ENCODE data around the gene RASSF1. TPM values are rescaled to one million over a fixed set of nuclear protein-coding genes. Genes with fewer than 3 reads are reported as not detected.
A peak's percentile ranks its signal among the peaks of the same experiment; 100 is the strongest.

Gene RASSF1
- total and polyA plus RNA-seq, 10 of the 15 experiments (the other 5 are each of a cell fraction or from before 2014, with no cell fraction given), result 4.4 to 59.6 (median 37.2) TPM

DNA sequence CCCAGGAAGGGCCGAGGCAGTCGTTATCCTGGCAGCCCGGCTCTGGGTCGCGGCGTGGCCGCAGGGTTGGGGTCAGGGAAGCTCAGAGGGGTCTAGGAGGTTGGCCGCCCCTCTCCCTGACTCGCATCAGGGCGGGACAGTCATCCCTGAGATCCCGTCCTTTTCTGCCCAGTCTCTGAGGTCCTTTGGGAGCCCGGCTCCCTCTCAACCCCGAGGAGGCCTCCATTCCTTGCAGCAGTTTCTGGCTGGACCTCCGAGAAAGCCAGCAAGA, 18.6 kb downstream of the RASSF1 start:
- Histone ChIP-seq H3K9me3 (replicated peaks; ENCODE audit: control insufficient read depth, insufficient read depth, low read length) (no peaks in the 10 kb centered on the region), H3K27ac (ENCODE audit: control insufficient read depth, insufficient read depth) (peak overlapping the region; percentile 8; the same call in 1 of the 2 replicates), H3K4me2 (ENCODE audit: control insufficient read depth, insufficient read depth) (peak overlapping the region; percentile 64), H2AFZ (ENCODE audit: control insufficient read depth, low read depth, low read length) (peak overlapping the region; percentile 92), H3K36me3 (ENCODE audit: control insufficient read depth in 2 of 2, insufficient read depth in 2 of 2, low read length in 1 of 2) (peaks cover 2 to 4% of the 10 kb centered on the region in 2 experiments; a peak in 2 of 4 replicates), H3K4me1 (ENCODE audit: control insufficient read depth, insufficient read depth, low read length) (peaks cover 17% of the 10 kb centered on the region), H3K4me3 (peak overlapping the region; percentile 70), H3K9ac (ENCODE audit: control insufficient read depth, insufficient read depth, low read length) (peak overlapping the region; percentile 20; the same call in 1 of the 2 replicates), H3K27me3 (replicated peaks in 1 of 2; ENCODE audit: control insufficient read depth in 2 of 2, insufficient read depth in 2 of 2, low read length in 1 of 2) (no peaks in the 10 kb centered on the region), H3K79me2 (ENCODE audit: control insufficient read depth, insufficient read depth, low read length) (peaks cover 10% of the 10 kb centered on the region), H4K20me1 (ENCODE audit: control insufficient read depth, insufficient read depth) (no peaks in the 10 kb centered on the region)
- ChIA-PET CTCF (interaction anchor here (0.7 to 5.1 kb wide), 5 partner anchors 14 to 96 kb away, joined by 3 to 72 read pairs (median 3); partner anchors contain the start of genes HYAL3, NAA80 and RASSF1), POLR2A (interaction anchor here (1.2 to 2.0 kb wide), 3 partner anchors 12 to 23 kb away, joined by 3 to 12 read pairs (median 8); partner anchors contain the start of genes HYAL3 and NAA80), RAD21 (ENCODE audit: unreplicated experiment) (interaction anchor here (1.0 to 1.2 kb wide), 2 partner anchors 15 to 30 kb away, joined by 3 read pairs; partner anchors contain the start of gene IFRD2), SMC1A (ENCODE audit: uncharacterized antibody, unreplicated experiment) (interaction anchor here (1.2 kb wide), 1 partner anchor 15 kb away, joined by 3 read pairs; no protein-coding TSS in a partner anchor)
- in situ Hi-C loops (cut with MboI), result no loop called here
- intact Hi-C loops (cut with micrococcal nuclease; ENCODE audit: unreplicated experiment), result no loop called here
- DNase-seq (ENCODE audit: low read depth, low spot score) (no peak), ATAC-seq (no peak), FAIRE-seq (no peak)
- TF ChIP-seq POLR2AphosphoS5 (IDR thresholded peaks at IDR 0.05; ENCODE audit: low read length), result no peak
- TF ChIP-seq SMARCA5 (IDR thresholded peaks at IDR 0.05), result 0 out of 2 replicates have a peak, but pooled peaks have one; percentile 13
- WGBS (ENCODE audit: insufficient coverage, insufficient replicate concordance, low lambda C conversion rate, missing lambda C conversion rate), result 81% methylated on average over 11 of the region's 14 CpGs
- BruUV-seq (replicated peaks), result no TSS peak

DNA sequence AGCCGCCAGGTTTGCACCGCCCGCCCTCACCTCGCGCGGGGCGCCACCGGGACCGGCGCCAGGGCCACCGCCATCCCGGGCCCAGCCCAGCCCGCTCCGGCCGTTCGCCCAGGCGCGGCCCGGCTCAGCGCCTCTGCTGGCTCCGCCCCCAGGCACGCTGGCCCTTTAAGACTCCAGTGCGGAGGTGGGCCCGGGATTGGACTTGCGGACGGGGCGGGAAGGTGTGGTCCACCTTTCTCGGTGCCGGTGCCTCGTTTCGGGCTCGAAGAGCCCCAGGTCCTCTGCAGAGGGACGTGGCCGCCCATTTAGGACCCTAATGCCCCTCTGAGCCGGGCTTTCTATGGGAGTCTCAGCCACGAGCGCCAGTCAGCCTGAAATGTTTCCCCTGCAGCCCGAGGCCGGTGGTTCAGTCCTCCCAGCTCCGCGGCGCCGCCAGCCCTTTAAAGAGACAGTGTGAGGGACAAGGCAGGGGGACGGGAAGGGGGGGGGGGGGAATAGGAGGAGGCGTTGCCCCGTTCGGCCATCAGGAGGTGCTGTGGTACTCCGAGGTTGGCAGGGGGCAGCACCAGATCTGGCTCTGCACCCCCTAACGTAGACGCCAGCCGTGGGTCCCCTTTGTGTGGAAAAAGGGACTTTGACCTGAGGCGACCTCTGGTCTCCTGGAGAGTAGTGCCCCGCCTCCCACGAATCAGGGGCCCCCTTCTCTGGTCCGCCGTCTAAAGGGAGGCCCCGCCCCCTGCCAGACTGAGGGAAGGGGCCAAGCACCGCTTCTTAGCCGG, 19.1 kb downstream of the RASSF1 start:
- ChIA-PET RAD21 (ENCODE audit: unreplicated experiment) (interaction anchor here (0.6 to 1.6 kb wide), 7 partner anchors 15 to 215 kb away, joined by 3 to 6 read pairs (median 3); partner anchors contain the start of genes HYAL3, IFRD2 and NAA80), CTCF (interaction anchor here (0.5 to 5.1 kb wide), 7 partner anchors 15 to 95 kb away, joined by 3 to 72 read pairs (median 3); partner anchors contain the start of genes HYAL3, NAA80 and RASSF1), POLR2A (interaction anchor here (0.5 to 2.0 kb wide), 4 partner anchors 15 to 1732 kb away, joined by 3 to 12 read pairs (median 6); partner anchors contain the start of genes HYAL3 and NAA80), SMC1A (ENCODE audit: uncharacterized antibody, unreplicated experiment) (interaction anchor here (1.2 kb wide), 1 partner anchor 16 kb away, joined by 3 read pairs; no protein-coding TSS in a partner anchor)
- in situ Hi-C loops (cut with MboI) (no loop called here), intact Hi-C loops (cut with micrococcal nuclease; ENCODE audit: unreplicated experiment) (loop anchor here (1.0 kb wide), 1 partner anchor 22 kb away; the partner anchor contains the start of genes HYAL3 and NAA80)
- Histone ChIP-seq H2AFZ (ENCODE audit: control insufficient read depth, low read depth, low read length) (peak overlapping the region; percentile 92), H3K79me2 (ENCODE audit: control insufficient read depth, insufficient read depth, low read length) (peaks cover 5% of the 10 kb centered on the region), H3K36me3 (ENCODE audit: control insufficient read depth in 2 of 2, insufficient read depth in 2 of 2, low read length in 1 of 2) (peaks cover 2 to 4% of the 10 kb centered on the region in 2 experiments; a peak in 2 of 4 replicates), H3K4me1 (ENCODE audit: control insufficient read depth, insufficient read depth, low read length) (peaks cover 22% of the 10 kb centered on the region), H3K4me2 (ENCODE audit: control insufficient read depth, insufficient read depth) (peak overlapping the region; percentile 64), H4K20me1 (ENCODE audit: control insufficient read depth, insufficient read depth) (no peaks in the 10 kb centered on the region), H3K9ac (ENCODE audit: control insufficient read depth, insufficient read depth, low read length) (peak overlapping the region; percentile 83), H3K27ac (ENCODE audit: control insufficient read depth, insufficient read depth) (peak overlapping the region; percentile 88), H3K27me3 (replicated peaks in 1 of 2; ENCODE audit: control insufficient read depth in 2 of 2, insufficient read depth in 2 of 2, low read length in 1 of 2) (no peaks in the 10 kb centered on the region), H3K4me3 (peak overlapping the region; percentile 70), H3K9me3 (replicated peaks; ENCODE audit: control insufficient read depth, insufficient read depth, low read length) (no peaks in the 10 kb centered on the region)
- peak; percentile 87 for FAIRE-seq
- no TSS peak for BruUV-seq (replicated peaks)
- peak; percentile 91 for ATAC-seq
- DNase-seq (ENCODE audit: low read depth, low spot score), result peak; percentile 42
- 4% methylated on average over 53 of the region's 59 CpGs for WGBS (ENCODE audit: insufficient coverage, insufficient replicate concordance, low lambda C conversion rate, missing lambda C conversion rate)
- peak; percentile 38; the same call in 1 of the 2 replicates for TF ChIP-seq YY1 (IDR thresholded peaks at IDR 0.05; ENCODE audit: low read depth, low read length)
- no peak for TF ChIP-seq RAD21 (IDR thresholded peaks at IDR 0.05; ENCODE audit: insufficient read depth, low read depth, low read length)
- no peak for TF ChIP-seq GABPA (IDR thresholded peaks at IDR 0.05; ENCODE audit: low read depth)
- no peak for TF ChIP-seq ESRRA (IDR thresholded peaks at IDR 0.05; ENCODE audit: low read length)
- no peak for TF ChIP-seq ZSCAN29 (IDR thresholded peaks at IDR 0.05)
- TF ChIP-seq, protein P1, sequence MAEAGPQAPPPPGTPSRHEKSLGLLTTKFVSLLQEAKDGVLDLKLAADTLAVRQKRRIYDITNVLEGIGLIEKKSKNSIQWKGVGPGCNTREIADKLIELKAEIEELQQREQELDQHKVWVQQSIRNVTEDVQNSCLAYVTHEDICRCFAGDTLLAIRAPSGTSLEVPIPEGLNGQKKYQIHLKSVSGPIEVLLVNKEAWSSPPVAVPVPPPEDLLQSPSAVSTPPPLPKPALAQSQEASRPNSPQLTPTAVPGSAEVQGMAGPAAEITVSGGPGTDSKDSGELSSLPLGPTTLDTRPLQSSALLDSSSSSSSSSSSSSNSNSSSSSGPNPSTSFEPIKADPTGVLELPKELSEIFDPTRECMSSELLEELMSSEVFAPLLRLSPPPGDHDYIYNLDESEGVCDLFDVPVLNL (IDR thresholded peaks at IDR 0.05; ENCODE audit: low read depth, low read length), result no peak
- 0 out of 2 replicates have a peak, but pooled peaks have one; percentile 8 for TF ChIP-seq TAF1 (IDR thresholded peaks at IDR 0.05; ENCODE audit: borderline replicate concordance, low read depth, low read length)
- TF ChIP-seq, protein P2, sequence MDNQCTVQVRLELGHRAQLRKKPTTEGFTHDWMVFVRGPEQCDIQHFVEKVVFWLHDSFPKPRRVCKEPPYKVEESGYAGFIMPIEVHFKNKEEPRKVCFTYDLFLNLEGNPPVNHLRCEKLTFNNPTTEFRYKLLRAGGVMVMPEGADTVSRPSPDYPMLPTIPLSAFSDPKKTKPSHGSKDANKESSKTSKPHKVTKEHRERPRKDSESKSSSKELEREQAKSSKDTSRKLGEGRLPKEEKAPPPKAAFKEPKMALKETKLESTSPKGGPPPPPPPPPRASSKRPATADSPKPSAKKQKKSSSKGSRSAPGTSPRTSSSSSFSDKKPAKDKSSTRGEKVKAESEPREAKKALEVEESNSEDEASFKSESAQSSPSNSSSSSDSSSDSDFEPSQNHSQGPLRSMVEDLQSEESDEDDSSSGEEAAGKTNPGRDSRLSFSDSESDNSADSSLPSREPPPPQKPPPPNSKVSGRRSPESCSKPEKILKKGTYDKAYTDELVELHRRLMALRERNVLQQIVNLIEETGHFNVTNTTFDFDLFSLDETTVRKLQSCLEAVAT (IDR thresholded peaks at IDR 0.05), result peak; percentile 88

All from GM12878 (cell line).